Esophagus muscularis mucosa (tissue), 4 donors: ENCODE results near the gene TMEM170B.

ENCODE experiments used
- CTCF ChIP-seq, 3 experiments: fragments of 200-600 bp in 2 of 3; fragments of 450-650 bp in 1 of 3; sonication (generic) in 2 of 3; IDR thresholded peaks; one replicate each; pipeline ENCODE4 v1.5.1; 2017 to 2019; ENCODE audit warnings: antibody characterized with exemption in 3 of 3, mild to moderate bottlenecking in 2 of 3, moderate library complexity in 1 of 3
- EP300 ChIP-seq: sonication (generic); formaldehyde crosslinking; IDR thresholded peaks from one replicate; pipeline ENCODE4 v1.6.1; 2017; ENCODE audit warnings: antibody characterized with exemption
- POLR2A ChIP-seq: fragments of 450-650 bp; IDR thresholded peaks from one replicate; pipeline ENCODE4 v1.6.1; 2017; ENCODE audit warnings: antibody characterized with exemption, moderate library complexity, mild to moderate bottlenecking, low read depth
- POLR2AphosphoS5 ChIP-seq, 2 donors: sonication (generic); formaldehyde crosslinking; IDR thresholded peaks; one replicate each; pipeline ENCODE4 v1.6.1; 2017; ENCODE audit warnings: antibody characterized with exemption in 2 of 2

GRCh38 chr6:11497881-11498280 is 39.7 kb upstream of the TMEM170B start:
- no peak for TF ChIP-seq CTCF (IDR thresholded peaks at IDR 0.05)
- no peak for TF ChIP-seq POLR2AphosphoS5 (IDR thresholded peaks at IDR 0.05)
- TF ChIP-seq POLR2A, result no peak
- TF ChIP-seq EP300, result no peak
